K562 (cell line): ENCODE data around the gene FAM20B. TPM values are rescaled to one million over a fixed set of nuclear protein-coding genes. Genes with fewer than 3 reads are reported as not detected.

Source experiments
- ASH1L ChIP-seq: fragments of 450-650 bp; IDR thresholded peaks from 2 replicates; pipeline ENCODE4 v1.6.1; 2018; ENCODE audit warnings: borderline replicate concordance, mild to moderate bottlenecking, low read depth; ENCODE audit not compliant: partially characterized antibody
- CBFB ChIP-seq: sonication (generic); formaldehyde crosslinking; IDR thresholded peaks from 2 replicates; pipeline ENCODE4 v1.4.0; 2020; ENCODE audit warnings: mild to moderate bottlenecking, missing genetic modification reagents
- CC2D1A ChIP-seq: fragments of 450-650 bp; IDR thresholded peaks from 2 replicates; pipeline ENCODE4 v1.6.1; 2017; ENCODE audit warnings: mild to moderate bottlenecking
- CREBBP ChIP-seq: IDR thresholded peaks from one replicate; pipeline ENCODE4 v1.6.1; 2012; ENCODE audit warnings: low read depth, mild to moderate bottlenecking, control low read depth, inconsistent platforms, low read length
- HBP1 ChIP-seq: fragments of 450-650 bp; formaldehyde crosslinking; IDR thresholded peaks from 2 replicates; pipeline ENCODE4 v1.4.0; 2022; ENCODE audit warnings: missing genetic modification characterization
- HCFC1 ChIP-seq: IDR thresholded peaks from 2 replicates; pipeline ENCODE4 v1.6.1; 2012; ENCODE audit warnings: low read depth, low read length, improper control_type of control experiment
- HDGF ChIP-seq: fragments of 450-650 bp; IDR thresholded peaks from 2 replicates; pipeline ENCODE4 v1.6.1; 2016
- MED1 ChIP-seq: sonication (generic); formaldehyde crosslinking; IDR thresholded peaks from 2 replicates; pipeline ENCODE4 v1.8.1; 2023; ENCODE audit warnings: missing genetic modification reagents, borderline replicate concordance
- MYNN ChIP-seq, 2 experiments: sonication (generic); formaldehyde crosslinking in 1 of 2; IDR thresholded peaks; 2 replicates each; pipeline versions ENCODE4 v1.5.0 to v1.6.1; 2016 to 2020; ENCODE audit warnings: antibody characterized with exemption in 1 of 2, missing genetic modification reagents in 1 of 2
- NBN ChIP-seq: fragments of 450-650 bp; IDR thresholded peaks from 2 replicates; pipeline ENCODE4 v1.6.1; 2016; ENCODE audit warnings: low read depth, mild to moderate bottlenecking
- NR2F6 ChIP-seq: fragments of 450-650 bp; formaldehyde crosslinking; IDR thresholded peaks from 2 replicates; pipeline ENCODE4 v1.4.0; 2020; ENCODE audit warnings: mild to moderate bottlenecking
- OTX1 ChIP-seq: fragments of 450-650 bp; formaldehyde crosslinking; IDR thresholded peaks from 2 replicates; pipeline ENCODE4 v1.4.0; 2022; ENCODE audit warnings: mild to moderate bottlenecking
- POLR3G ChIP-seq: IDR thresholded peaks from 2 replicates; pipeline ENCODE4 v1.6.1; 2011; ENCODE audit not compliant: insufficient read length, insufficient replicate concordance; ENCODE audit errors: extremely low read depth
- SAFB2 ChIP-seq: fragments of 200-400 bp; formaldehyde crosslinking; IDR thresholded peaks from 2 replicates; pipeline ENCODE4 v1.6.1; 2018; ENCODE audit warnings: borderline replicate concordance, low read length, low read depth, moderate library complexity; ENCODE audit not compliant: severe bottlenecking
- SMAD2 ChIP-seq: fragments of 150-350 bp; IDR thresholded peaks from 2 replicates; pipeline ENCODE4 v1.6.1; 2014; ENCODE audit warnings: low read depth, mild to moderate bottlenecking, low read length
- SMARCA4 ChIP-seq: fragments of 450-650 bp; IDR thresholded peaks from 2 replicates; pipeline ENCODE4 v1.6.1; 2016
- SP1 ChIP-seq: sonication (generic); formaldehyde crosslinking; IDR thresholded peaks from 2 replicates; pipeline ENCODE4 v1.8.1; 2022; ENCODE audit warnings: mild to moderate bottlenecking, missing genetic modification reagents
- STAG1 ChIP-seq: sonication (generic); formaldehyde crosslinking; IDR thresholded peaks from 2 replicates; pipeline ENCODE4 v1.5.0; 2020; ENCODE audit warnings: missing genetic modification reagents, borderline replicate concordance
- TAF1 ChIP-seq: IDR thresholded peaks from 2 replicates; pipeline ENCODE4 v1.6.1; 2011; ENCODE audit warnings: mild to moderate bottlenecking, low read length, moderate library complexity; ENCODE audit not compliant: insufficient read depth, control insufficient read depth, severe bottlenecking; ENCODE audit errors: extremely low read depth
- TAF9B ChIP-seq: fragments of 450-650 bp; IDR thresholded peaks from 2 replicates; pipeline ENCODE4 v1.6.1; 2018; ENCODE audit warnings: mild to moderate bottlenecking; ENCODE audit not compliant: partially characterized antibody
- TEAD1 ChIP-seq, 2 experiments: fragments of 450-650 bp in 1 of 2; sonication (generic) in 1 of 2; formaldehyde crosslinking; IDR thresholded peaks; 2 replicates each; pipeline versions ENCODE4 v1.4.0 to v1.8.0; 2020 to 2022; ENCODE audit warnings: mild to moderate bottlenecking in 2 of 2, missing genetic modification reagents in 1 of 2
- THAP7 ChIP-seq: fragments of 250-450 bp; sonication (Bioruptor Pico); IDR thresholded peaks from 2 replicates; pipeline ENCODE4 v1.5.0; 2021
- ZFP30 ChIP-seq: fragments of 250-450 bp; sonication (Bioruptor Pico); IDR thresholded peaks from 2 replicates; pipeline ENCODE4 v1.8.0; 2022; ENCODE audit warnings: moderate library complexity, mild to moderate bottlenecking, inconsistent platforms, borderline replicate concordance
- ZNF79 ChIP-seq: fragments of 250-450 bp; sonication (Bioruptor Pico); IDR thresholded peaks from 2 replicates; pipeline ENCODE4 v1.4.0; 2020; ENCODE audit warnings: low read depth, mild to moderate bottlenecking, moderate library complexity
- polyA plus RNA-seq, 8 experiments: library from polyadenylated mRNA; depleted of rRNA in 4 of 8; stranded (reverse) in 5 of 8; unstranded in 3 of 8; fragments of >200 nt; fragmentation: Nextera tagmentation in 2 of 8; fragmentation: Illumina TruSeq in 1 of 8; extraction: Ambion mirVana in 2 of 8; extraction: Trizol in 1 of 8; gene quantifications; 2 replicates each; pipeline versions ENCODE4 v1.2.1 to v1.2.3, GENCODE V29; 2011 to 2014; ENCODE audit warnings: inconsistent platforms in 1 of 8, missing spikeins in 1 of 8
- total RNA-seq, 7 experiments: library from RNA; depleted of rRNA in 6 of 7; stranded (reverse); fragments of >200 nt in 6 of 7; fragmentation: Illumina TruSeq in 2 of 7; extraction: Trizol in 2 of 7; gene quantifications; 2 replicates each; pipeline versions ENCODE4 v1.2.1 to v1.2.3, GENCODE V29; 2011 to 2021; ENCODE audit warnings: low replicate concordance in 1 of 7
- TF ChIP-seq, protein P1 (sequence below): fragments of 250-450 bp; sonication (Bioruptor Pico); IDR thresholded peaks from 2 replicates; pipeline ENCODE4 v1.5.0; 2021
- TF ChIP-seq, protein P2 (sequence below): sonication (generic); IDR thresholded peaks from 2 replicates; pipeline ENCODE4 v1.6.1; 2016

Gene FAM20B
- total and polyA plus RNA-seq, 9 of the 15 experiments (the other 6 are each of a cell fraction or from before 2014, with no cell fraction given), result 7.2 to 67.5 (median 42.9) TPM

GRCh38 chr1:179017383-179018326 is 8.0 kb upstream of the FAM20B start (continued):
- TF ChIP-seq STAG1 (CRISPR knock-in tag) (no peak), ZFP30 (CRISPR knock-in tag) (no peak), NBN (no peak; the same call in 1 of the 2 replicates), TAF9B (peak; percentile 10), OTX1 (no peak), MYNN (IDR thresholded peaks at IDR 0.05) (no peak), MYNN (CRISPR knock-in tag; IDR thresholded peaks at IDR 0.05) (no peak), CC2D1A (no peak), TEAD1 (CRISPR knock-in tag; IDR thresholded peaks at IDR 0.05) (no peak), HBP1 (CRISPR knock-in tag) (no peak), SP1 (CRISPR knock-in tag) (no peak), TAF1 (no peak), ASH1L (no peak), SAFB2 (no peak), NR2F6 (no peak), HCFC1 (no peak), HDGF (no peak), CREBBP (no peak), POLR3G (no peak), ZNF79 (no peak), SMARCA4 (peak; percentile 88), SMAD2 (no peak), MED1 (CRISPR knock-in tag) (no peak), CBFB (CRISPR knock-in tag) (no peak), THAP7 (CRISPR knock-in tag) (no peak)
- TF ChIP-seq, protein P1, sequence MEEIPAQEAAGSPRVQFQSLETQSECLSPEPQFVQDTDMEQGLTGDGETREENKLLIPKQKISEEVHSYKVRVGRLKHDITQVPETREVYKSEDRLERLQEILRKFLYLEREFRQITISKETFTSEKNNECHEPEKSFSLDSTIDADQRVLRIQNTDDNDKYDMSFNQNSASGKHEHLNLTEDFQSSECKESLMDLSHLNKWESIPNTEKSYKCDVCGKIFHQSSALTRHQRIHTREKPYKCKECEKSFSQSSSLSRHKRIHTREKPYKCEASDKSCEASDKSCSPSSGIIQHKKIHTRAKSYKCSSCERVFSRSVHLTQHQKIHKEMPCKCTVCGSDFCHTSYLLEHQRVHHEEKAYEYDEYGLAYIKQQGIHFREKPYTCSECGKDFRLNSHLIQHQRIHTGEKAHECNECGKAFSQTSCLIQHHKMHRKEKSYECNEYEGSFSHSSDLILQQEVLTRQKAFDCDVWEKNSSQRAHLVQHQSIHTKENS (CRISPR knock-in tag), result no peak
- TF ChIP-seq, protein P2, sequence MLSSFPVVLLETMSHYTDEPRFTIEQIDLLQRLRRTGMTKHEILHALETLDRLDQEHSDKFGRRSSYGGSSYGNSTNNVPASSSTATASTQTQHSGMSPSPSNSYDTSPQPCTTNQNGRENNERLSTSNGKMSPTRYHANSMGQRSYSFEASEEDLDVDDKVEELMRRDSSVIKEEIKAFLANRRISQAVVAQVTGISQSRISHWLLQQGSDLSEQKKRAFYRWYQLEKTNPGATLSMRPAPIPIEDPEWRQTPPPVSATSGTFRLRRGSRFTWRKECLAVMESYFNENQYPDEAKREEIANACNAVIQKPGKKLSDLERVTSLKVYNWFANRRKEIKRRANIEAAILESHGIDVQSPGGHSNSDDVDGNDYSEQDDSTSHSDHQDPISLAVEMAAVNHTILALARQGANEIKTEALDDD, result peak; percentile 47
